GM12865 (cell line): ENCODE measurements around the gene NR5A1.

Experiments
- DNase-seq: peaks from one replicate; pipeline ENCODE4 v3.0.0; 2010; ENCODE audit warnings: low read depth
- H3K4me3 ChIP-seq: 2 replicates; pipeline ENCODE4 v1.5.1; 2011; ENCODE audit warnings: mild to moderate bottlenecking, low read depth, low read length, control low read depth
- TF ChIP-seq, protein P1 (sequence below): IDR thresholded peaks from 2 replicates; pipeline ENCODE4 v1.5.1; 2011; ENCODE audit warnings: low read length, control low read depth, low read depth, inconsistent platforms; ENCODE audit not compliant: insufficient read depth; ENCODE audit errors: missing control alignments

NR5A1 gene

DNA sequence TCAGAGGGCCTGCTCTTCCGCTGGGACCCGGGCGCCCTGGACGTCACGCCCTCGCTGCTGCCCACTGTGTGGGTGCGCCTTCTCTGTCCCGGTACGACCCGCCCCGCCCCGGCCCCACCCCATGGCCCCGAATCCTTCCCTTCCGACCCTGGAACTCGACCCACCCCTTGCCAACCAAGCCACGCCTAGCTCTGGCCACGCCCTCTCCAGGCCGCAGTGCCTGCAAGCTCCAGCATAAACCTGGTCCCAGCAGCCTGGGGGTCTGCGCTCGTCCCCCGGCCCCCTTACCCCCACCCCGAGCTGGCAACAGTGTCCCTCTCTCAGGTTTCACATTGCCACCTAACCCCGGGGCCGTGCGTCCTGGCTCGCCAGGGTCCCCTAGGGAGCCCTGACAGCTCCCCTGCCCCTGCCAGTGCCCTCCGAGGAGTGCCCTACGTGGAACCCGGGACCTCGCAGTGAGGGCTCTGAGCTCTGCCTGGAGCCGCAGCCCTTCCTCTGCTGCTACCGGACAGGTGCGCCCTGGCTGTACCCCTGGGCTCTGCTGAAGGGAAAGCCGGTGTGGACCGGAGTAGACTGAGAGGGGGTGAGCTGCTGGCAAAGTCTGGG is 53.5 kb downstream of the NR5A1 start:
- DNase-seq = no peak
- TF ChIP-seq, protein P1, sequence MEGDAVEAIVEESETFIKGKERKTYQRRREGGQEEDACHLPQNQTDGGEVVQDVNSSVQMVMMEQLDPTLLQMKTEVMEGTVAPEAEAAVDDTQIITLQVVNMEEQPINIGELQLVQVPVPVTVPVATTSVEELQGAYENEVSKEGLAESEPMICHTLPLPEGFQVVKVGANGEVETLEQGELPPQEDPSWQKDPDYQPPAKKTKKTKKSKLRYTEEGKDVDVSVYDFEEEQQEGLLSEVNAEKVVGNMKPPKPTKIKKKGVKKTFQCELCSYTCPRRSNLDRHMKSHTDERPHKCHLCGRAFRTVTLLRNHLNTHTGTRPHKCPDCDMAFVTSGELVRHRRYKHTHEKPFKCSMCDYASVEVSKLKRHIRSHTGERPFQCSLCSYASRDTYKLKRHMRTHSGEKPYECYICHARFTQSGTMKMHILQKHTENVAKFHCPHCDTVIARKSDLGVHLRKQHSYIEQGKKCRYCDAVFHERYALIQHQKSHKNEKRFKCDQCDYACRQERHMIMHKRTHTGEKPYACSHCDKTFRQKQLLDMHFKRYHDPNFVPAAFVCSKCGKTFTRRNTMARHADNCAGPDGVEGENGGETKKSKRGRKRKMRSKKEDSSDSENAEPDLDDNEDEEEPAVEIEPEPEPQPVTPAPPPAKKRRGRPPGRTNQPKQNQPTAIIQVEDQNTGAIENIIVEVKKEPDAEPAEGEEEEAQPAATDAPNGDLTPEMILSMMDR = no peak
- no peak overlapping the region for H3K4me3 ChIP-seq

DNA sequence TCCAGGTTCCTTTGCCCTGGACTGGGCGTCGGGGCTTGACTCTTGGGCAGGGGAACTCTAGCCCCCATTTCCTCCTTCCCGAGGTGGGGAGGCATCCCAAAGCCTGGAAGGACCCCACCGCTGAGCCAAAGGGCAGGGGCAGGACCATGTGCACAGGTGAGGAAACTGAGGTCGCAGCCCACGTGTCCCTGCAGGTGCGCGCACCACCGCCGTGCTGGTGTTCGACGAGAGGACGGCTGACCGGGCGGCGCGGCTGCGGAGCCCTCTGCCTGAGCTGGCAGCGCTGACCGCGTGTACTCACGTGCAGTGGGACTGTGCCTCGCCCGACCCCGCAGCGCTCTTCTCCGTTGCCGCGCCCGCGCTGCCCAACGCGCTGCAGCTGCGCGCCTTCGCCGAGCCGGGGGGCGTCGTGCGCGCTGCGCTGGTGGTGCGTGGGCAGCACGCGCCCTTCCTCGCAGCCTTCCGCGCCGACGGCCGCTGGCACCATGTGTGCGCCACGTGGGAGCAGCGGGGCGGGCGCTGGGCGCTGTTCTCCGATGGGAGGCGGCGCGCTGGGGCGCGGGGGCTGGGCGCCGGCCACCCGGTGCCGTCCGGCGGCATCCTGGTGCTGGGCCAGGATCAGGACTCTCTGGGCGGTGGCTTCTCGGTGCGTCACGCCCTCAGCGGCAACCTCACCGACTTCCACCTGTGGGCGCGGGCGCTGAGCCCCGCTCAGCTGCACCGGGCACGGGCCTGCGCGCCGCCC is 54.2 kb downstream of the NR5A1 start:
- TF ChIP-seq, protein P1 = no peak
- no peak overlapping the region for H3K4me3 ChIP-seq
- no peak for DNase-seq

DNA sequence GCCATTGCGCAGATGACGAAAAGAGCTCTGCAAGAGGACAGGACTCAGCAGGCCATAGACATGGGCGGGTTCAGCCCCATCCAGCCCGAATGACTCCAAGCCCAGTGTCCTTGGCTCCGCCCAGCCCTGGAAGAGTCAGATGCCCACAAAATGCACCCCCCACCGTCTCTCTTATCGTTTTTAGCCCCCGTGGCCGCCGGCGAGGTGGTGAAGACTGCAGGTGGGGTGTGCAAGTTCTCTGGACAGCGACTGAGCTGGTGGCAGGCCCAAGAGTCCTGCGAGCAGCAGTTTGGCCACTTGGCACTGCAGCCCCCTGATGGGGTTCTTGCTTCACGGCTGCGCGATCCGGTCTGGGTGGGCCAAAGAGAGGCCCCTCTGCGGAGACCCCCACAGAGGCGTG is 54.9 kb downstream of the NR5A1 start:
- TF ChIP-seq, protein P1 = no peak
- DNase-seq = no peak
- no peak overlapping the region for H3K4me3 ChIP-seq

DNA sequence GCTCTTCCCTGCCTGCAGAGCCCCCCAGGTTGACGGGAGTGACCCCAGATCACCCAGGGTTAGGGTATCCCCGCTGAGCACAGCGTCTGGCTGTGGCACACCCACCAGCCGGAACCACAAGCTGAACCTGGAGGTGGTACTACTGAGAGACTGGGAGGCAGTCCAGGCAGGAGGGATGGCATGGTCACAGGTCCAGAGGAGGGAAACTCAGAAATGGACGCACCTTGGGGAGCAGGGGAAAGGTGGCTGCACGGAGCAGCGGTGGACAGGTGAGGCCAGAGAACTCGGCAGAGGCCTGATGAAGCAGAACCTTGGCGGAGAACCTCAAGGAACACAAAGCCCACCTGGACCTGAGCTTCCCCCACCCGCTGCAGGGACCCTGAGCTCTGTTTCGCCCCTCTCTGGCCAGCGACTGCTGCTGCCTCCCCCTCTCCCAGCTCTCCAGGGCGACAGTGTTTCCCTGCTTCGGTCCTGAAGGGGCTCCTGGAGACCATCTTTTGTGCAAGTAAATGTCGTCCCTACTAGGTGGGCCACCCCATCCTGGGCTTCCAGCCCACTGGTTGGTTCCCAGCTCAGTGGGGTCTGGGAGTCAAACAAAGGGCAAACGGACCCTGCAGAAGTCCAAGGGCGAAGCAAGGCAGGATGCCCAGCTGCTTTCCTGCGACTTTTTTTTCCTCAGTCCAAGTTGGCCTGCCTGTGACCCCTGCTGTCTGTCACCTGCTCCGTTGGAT is 56.1 kb downstream of the NR5A1 start:
- TF ChIP-seq, protein P1 = no peak
- H3K4me3 ChIP-seq = no peak overlapping the region
- no peak for DNase-seq

DNA sequence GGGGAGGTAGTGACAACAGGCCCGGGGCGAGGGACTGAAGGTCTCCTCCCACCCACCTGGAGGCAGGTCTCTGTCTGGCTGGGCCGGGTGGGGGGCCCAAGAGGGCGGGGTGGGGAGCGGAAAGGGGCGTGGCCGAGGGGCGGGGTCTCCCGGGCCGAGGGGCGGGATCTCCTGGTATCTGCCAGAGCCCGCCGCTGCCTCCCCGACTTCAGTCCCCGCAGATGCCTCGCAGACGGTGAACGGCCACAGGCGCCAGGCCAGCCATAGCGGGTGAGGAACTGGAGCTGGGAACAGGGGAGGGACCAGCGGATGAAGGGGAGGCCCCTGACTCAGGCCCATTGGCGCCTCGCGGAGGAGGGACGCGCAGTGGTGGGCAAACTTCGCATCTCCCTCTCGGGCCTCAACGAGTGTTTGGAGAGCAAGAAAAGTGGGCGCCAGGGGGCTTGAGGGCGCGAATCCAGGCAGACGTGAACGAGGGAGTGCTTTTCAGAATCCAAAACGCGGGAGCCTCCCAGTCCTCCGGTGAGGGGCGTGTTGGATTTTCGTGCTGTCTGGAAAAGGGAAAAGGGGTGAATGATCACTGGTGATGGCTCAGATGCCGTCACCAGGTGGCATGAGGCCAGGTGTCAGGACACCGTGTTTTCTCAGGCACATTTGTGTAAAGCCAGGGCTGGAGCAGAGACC is 56.8 kb downstream of the NR5A1 start, which contains the start of gene ADGRD2:
ADGRD2 (plus strand) TSS at position 211 of the 684 bp plus-strand sequence. CDS start 1,216 bp downstream, outside the sequence.
- TF ChIP-seq, protein P1 = no peak
- H3K4me3 ChIP-seq = no peak within 1 kb of the TSS
- no peak for DNase-seq

DNA sequence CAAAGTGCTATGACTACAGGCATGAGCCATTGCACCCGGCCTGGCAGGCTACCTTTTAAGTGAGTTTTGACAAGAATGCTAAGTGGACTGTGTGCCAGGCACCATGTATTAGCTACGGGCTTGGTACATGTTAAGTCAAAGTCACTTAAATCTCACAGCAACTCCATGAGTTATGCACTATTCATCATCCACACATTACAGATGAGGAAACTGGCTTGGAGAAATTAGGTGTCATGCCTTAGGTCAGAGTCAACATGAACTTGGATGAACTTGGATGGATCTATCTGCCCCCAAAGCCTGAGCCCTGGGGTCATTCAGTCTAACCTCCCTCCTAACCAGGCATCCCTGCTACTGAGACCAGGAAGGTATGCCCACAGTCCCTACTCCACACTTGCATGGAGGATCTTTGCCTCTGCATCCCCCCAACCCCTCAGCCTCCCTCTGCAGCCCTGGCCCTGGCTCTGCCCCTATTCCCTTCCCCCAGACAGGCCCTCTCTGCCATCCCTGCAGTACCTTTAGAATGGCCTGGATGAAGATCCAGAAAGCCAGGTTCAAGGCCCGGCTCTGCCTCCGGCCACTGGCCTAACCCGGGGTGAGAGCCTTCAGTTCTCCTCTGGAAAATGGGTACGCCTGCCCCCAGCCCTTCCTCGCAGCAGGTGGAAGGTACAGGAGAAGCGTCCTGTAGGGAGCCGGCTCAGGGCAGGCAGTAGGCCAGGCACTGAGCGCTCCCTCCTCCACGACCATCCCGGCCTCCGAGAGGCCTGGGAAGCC is 57.6 kb downstream of the NR5A1 start:
- TF ChIP-seq, protein P1 = no peak
- H3K4me3 ChIP-seq = no peak overlapping the region
- DNase-seq = no peak
